GM20431 (cell line): ENCODE data around the gene NAA38.
"Not testable (repeated sequence)": the region's sequence is repeated elsewhere in the genome, so short reads cannot be mapped to it uniquely, and the experiment has no call there.

Experiments
- in situ Hi-C: fragments of 300-500 bp; cut with MseI, MboI; formaldehyde crosslinking; loops from one replicate; pipeline ENCODE4 v1.15.0; 2020; ENCODE audit warnings: low sequenced_read_pairs; ENCODE audit not compliant: unreplicated experiment

The NAA38 gene

DNA sequence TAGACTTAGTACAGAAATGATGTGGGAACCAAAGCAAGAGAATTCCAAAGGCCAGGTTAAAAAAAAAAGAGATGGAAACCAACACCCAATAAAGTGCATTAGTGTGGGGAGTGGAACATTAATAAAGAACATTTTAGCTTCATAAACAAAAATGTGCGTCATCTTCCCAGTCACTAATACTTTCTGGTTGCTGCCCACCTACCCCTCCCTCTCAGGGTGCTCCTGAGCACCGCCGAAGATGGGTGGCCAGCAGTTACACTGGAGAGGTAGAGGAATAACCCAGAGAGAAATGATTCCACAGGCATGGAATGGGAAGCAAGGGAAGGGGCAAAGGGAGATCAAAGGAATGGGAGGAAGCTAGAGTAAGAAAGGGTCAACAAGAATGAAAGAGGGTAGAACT lies 25.3 kb upstream of the NAA38 start:
- in situ Hi-C loops, result no loop called here

DNA sequence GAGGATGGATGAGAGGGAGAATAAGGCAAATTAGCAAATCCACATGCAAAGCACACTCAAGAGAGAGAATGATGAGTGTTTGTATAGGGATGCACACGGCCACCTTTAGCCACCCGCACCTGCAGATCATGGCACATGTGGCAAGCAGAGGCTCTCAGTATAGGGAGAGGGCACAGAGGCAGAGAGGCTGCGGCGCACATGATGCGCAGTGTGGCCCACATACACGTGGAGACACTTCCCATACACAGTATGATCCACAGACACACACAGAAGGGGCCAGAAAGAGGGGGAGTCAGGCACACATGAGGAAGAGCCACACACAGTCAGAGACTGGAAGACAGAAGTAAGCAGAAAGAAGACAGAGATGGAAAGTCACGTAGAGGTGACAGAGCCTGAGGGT lies 24.7 kb upstream of the NAA38 start:
- in situ Hi-C loops, result no loop called here

DNA sequence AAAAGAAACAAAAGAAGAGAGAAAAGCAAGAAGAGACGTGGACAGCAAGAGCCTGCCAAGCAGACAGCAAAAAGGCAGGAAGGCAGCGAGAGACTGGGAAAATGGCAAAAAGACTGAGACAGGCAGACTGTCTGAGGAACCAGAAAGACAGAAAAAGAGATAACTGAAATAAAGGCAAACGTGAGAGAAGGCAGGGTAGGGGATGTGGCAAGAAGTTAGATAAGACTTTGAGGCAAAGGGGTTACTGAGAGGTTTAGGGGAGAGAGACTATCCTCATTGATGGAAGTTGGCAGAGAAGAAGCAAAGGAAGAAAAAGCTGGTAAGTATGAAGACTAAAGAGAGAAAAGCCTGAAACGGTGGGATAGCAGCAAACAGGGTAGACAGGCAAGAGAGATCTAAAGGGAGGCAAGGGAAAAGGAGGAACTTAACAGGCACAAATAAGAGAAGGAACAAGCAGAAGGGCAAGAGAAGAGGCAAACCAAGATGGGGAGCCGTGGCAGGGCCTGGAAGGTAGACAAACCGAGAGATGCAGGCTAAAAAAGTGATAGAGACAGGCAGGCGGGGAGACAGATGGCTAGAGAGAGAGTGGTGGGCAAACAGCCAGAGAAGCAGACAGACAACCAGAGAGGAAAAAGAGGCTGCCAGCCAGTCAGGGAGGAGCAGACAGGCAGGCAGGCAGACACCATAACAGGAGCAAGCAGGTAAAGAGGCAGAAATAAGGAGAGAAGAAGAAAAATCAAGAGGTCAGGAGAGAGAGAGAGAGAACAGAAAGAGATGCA lies 24.1 kb upstream of the NAA38 start:
- in situ Hi-C loops, result no loop called here

DNA sequence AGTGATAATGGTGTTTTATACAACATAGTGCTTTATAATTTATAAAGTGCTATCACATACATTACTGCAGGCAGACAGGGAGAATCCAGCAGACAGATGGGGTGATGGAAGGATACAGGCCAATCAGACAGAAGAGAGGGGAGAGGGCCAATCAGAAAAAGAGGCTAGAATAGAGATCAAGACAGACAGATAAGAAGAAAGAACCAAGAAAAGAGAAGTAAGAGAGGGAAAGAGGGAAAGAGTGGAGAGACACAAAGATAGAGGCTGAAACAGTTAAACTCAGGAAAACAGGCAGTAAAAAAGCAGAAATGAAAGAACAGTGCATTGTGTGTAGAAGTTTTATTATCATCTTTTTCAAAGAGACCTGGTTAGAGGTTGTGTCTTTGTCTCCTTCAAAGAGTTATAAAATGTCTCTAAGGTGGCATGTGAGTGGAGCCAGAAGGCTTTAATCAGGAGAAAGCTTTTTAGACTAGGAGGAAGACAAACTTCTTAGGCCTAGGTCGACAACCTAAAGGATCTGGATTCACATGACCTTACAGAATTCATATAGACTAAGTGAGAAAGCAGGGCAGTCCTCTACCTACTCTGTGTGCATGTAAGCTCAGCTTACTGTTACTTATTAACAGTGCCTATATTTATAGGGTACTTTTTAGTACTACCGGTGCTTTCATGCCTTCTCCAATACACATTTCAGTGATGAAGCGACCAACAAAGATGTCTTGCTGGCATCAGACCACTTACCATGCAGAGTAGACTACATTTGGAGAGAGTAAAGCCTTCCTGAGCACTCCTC lies 22.9 kb upstream of the NAA38 start:
- in situ Hi-C loops, result no loop called here

DNA sequence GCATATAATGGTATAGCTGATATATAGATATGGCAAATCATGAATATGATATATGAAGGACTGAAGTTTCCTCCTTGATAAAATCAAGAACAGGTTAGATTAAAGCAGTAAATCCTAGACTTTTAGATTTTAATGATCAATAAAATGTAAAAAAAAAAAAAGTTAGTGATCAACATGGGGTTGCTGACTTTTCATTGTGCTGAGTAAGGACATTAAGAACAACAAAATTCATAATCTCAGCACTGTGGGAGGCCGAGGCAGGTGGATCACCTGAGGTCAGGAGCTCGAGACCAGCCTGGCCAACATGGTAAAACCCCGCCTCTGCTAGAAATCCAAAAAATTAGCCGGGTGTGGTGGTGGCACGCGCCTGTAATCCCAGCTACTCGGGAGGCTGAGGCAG lies 20.9 kb upstream of the NAA38 start:
- in situ Hi-C loops, result no loop called here

DNA sequence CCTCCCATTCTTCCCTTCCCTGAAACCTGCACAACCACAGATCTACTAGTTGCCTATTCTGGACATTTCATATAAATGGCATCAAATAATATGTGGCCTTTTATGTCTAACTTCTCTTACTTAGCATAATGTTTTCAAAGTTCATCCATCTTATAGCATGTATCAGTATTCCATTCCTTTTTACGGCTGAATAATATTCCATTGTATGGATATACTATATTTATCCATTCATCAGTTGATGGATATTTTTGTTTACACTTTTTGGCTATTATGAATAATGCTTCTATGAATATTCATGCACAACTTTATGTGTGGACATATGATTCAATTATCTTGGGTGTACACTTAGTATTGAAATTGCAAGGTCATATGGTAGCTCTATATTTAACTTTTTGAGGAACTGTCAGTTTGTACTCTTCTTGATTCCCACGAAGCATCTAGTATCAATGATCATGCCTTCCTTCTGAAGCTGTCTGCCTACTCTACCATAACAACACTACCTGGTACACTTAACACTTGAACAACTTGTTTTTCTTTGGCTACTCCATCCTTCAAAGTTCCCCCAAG lies 18.5 kb upstream of the NAA38 start:
- in situ Hi-C loops, result no loop called here

DNA sequence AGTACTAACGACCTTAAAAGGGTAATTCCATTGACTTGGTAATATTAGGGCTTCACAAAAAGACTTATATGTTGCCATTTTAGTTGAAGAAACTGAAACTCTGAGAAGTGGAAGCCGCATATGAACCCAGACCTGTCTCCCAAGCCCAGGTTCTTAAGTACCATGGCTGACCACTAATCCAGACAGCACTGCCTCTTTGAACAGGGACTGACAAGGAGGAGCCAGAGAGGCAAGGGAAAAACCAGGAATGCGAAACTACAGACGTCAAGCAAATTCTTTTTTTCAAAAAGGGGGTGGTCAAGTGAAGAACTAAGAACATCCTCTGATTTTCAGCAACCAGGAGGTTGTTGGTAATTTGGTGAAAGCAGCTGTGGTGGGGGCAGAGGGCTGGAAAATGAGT lies 15.7 kb upstream of the NAA38 start:
- in situ Hi-C loops, result no loop called here

DNA sequence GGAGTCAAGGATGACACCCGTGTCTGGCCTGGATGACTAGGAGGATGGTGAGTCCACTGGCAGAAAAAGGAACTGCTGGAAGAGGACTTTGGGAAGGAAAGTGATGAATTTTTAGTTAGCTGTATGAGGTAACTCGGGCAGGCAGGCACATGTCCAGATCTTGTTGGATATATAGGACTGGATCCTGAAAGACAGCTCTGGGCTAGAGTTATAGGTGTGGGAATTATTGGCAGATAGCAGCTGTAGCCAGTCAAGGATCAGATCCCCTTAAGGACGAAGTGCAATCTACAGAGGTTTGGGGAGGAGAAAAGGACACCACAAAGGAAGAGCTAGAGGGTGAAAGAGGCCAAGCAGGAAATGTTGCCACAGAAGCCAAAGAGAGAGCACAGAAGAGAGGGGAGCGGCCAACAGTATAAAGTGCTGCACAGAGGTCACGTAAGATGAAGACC lies 10.5 kb upstream of the NAA38 start:
- in situ Hi-C loops, result no loop called here

DNA sequence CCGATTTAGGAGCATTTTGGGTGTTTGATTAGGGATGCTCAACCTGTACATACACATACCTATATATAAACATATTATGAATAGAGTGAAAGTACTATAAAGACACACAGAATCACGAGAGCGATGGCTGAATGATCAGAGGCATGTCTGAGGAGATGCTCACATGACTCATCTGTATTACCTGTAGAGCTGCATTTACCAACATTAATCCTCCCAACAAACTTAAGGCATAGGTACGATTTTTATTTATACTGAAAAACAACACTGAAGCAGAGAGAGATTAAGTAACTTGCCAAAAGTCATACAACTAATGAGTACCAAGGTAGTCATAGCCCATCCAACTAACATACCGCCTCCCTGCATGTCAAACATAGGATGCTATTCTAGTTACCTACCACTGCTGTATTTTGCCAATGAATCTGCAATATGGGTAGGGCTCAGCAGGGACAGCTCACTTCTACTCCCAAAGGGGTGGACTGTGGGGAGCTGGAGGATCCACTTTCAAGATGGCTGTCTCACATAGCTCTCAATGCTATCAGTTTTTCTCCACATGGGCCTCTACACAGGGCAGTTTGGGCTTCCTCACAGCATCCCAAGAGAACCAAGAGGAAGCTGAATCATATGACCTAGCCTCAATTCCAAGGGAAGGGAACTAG lies 7.8 kb upstream of the NAA38 start:
- in situ Hi-C loops, result no loop called here

DNA sequence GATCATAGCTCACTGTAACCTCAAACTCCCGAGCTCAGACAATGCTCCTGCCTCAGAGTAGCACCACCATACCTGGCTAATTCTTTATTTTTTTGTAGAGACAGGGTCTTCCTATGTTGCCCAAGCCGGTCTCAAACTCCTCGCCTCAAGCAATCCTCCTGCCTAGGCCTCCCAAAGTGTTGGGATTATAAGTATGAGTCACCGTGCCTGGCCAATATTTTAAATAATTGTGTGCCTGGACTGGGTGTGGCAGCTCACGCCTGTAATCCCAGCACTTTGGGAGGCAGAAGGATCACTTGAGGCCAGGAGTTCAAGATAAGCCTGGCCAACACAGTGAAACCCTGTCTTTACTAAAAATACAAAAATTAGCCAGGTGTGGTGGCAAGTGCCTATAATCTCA lies 7.0 kb upstream of the NAA38 start:
- in situ Hi-C loops, result not testable (repeated sequence)

DNA sequence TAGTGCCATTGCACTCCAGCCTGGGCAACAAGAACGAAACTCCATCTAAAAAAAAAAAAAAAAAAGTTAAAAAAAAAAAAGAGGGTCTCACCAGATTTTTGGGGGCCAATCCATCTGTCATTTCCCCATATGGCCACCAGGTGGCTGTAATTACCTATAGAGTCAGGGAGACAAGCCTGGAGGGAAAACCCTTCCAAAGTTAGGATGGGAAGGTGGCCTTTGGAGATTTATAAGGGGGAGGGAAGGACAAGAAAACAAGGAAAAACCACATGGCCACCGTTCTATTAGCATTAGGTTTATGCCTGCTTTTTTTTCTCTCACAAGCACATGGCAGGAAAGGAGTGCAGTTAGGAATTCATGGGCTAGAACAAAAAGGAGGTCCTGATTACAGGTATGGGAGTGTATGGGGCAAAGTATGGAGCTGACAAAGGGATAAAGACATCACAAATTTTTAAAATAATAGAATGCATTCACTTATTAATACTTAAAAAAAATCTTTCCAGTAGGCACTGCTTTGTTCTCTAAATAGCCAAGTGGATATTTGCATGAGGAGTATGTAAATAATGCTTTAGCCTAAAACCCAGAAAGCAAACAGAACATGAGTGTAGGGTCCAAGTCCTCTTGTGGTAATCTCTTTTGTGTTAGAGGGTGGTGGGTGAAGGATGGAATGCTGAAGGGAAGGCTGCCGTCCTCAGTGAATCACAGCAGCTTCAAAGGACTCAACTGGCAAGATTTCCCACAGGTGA lies 5.5 kb upstream of the NAA38 start:
- in situ Hi-C loops, result no loop called here

DNA sequence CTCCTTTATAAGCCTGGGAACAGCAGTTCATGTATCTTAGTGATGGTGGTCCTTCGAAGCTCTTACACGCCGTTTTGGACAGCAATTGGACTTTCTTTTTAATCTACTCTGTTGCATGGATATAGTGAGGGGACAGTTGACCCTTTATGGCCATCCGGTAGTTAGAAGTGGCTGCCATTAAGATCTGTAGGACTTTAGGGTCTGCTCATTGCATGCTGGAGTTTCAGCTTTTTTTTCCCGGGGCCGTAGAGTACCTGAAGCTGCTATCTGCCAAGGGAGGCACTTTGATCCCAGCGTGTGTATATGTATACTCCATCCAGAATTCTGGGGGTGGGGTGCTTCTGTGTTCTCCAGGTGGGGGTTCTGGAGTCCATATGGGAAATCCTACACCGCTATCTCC lies 1.7 kb upstream of the NAA38 start:
- in situ Hi-C loops, result no loop called here

DNA sequence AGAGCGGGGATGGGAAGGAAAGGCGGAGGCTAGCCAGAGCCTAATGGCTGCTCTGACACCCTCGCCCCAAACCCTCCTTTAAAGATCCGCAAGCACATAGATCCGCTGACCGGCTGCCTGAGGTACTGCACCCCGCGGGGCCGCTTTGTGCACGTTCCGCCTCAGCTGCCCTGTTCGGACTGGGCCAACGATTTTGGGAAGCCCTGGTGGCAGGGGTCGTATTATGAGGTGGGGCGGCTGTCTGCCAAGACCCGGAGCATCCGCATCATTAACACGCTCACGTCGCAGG lies 1.1 kb upstream of the NAA38 start:
- in situ Hi-C loops, result no loop called here

DNA sequence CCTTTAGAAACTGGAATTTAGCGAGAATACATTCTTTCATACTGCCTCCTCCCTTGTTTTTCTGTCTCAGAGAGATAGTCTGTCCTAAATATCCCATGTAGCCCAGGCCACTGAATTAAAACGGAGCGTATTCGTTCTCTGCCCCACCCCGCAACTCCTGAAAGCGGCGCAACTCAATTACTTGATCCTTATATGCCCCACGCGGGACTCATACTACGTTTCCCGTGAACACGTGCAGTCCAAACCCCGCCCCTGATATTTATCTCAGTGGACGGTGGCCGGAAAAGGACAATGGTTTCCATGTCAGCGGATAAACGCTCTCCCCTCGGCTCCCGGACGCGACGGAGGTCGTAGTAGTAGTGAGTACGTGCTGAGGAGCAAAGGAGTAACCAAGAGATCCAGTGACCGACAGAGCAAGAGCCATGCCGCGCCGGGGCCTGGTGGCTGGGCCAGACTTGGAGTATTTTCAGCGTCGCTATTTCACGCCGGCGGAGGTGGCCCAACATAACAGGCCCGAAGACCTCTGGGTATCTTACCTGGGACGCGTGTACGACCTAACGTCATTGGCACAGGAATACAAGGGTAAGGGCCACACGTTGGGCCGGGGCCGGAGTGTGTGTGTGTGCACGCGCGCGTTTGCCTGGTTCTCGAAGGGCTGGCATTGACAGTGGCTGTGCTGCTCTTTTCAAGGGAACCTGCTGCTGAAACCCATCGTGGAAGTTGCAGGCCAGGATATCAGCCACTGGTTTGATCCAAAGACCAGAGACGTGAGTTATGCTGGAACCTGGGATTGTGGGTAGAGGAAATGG lies 558 bp upstream of the NAA38 start, which contains the start of gene CYB5D1:
CYB5D1 (plus strand) TSS at position 291 of the 809 bp plus-strand sequence; CDS start at position 423, 132 bp downstream.
- in situ Hi-C loops, result no loop called here

DNA sequence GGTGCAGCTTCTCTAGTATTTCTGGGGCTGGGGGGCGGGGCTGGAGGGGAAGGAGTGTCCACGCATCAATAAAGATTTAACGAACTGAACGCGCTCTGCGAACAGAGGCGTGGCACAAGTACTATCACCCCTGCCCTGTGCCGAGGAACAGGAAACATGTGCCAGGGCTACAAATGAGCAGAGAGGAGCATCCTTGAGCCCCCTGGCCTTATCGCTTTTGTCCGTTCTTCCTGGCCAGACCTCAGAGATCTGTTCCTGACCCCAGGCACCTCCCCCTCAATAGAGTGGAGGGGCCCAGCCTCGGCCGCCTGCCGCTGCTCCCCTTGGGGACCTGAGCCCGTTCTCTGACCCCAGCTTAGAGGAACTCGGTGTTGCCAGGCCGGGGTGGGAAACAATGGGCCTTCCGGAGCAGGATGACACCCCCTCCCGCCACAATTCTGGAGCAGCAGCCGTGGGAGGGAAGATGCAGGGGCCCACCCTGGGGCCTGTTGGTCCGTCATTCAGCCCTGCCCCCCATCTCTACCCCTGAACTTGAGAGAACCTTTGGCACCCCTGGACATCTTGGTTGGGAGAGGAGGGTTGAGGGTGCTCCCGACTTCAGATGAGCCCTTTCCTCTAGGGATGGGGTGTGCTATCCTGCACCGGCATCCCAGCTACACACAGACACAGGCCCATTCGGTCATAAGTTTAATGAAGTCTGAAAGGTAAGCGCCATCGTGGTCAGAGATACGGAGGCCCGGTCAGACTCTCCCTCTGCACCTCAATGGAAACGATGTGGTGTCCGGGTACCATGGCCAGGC lies 1.1 kb downstream of the NAA38 start:
- in situ Hi-C loops, result no loop called here

DNA sequence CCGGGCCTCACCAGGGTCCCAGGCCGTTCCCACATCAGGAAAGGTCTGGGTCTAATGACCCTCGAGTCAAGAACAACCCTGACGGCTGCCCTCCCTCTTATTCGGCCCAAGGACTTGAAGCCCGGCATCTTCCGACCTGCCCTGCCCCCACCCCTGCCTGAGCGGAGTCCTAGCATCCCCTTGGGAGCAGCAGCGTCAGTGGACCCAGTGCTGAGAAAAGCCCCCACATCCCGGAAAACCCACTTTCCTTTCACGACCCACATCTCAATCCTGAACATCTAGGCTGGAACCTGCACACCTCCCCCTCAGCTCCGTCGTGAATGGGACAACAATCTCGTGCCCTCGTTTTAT lies 1.7 kb downstream of the NAA38 start:
- in situ Hi-C loops, result no loop called here

DNA sequence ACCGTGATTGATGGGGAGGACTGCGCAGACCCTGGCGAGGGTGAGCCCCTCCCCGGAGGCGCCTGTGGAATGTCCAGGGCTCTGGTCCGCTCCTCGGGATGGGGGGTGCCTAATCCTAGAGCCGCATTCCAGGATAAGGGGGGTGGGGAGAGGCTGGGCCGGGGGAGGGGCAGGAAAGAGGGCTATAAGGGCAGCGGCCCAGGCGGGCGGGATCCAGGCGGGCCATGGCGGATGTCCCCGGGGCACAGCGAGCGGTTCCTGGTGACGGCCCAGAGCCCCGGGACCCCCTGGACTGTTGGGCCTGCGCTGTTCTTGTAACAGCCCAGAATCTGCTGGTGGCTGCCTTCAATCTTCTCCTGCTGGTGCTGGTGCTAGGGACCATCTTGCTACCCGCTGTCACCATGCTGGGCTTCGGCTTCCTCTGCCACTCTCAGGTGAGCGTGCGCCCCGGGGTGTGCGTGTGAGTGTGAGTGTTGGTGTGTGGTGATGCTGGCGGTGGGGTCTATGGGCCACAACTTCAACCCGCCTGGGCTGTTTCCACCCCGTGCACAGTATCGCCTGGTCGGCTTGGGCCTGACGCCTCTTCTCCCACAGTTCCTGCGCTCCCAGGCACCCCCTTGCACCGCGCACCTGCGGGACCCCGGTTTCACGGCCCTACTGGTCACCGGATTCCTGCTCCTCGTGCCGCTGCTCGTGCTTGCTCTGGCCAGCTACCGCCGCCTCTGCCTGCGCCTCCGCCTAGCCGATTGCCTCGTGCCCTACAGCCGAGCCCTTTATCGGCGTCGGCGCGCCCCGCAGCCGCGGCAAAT lies 2.3 kb downstream of the NAA38 start, which contains the start of gene TMEM88:
TMEM88 (plus strand) TSS at position 216 of the 809 bp plus-strand sequence; CDS start at position 225, 9 bp downstream.
- in situ Hi-C loops, result no loop called here
